HCT116 (cell line): ENCODE data around the gene FNDC3B. TPM values are rescaled to one million over a fixed set of nuclear protein-coding genes. Genes with fewer than 3 reads are reported as not detected.

Source experiments
- ATAC-seq: fragments of 200-7000 bp; cut with Tn5 transposase; 2 replicates; pipeline ENCODE4 v1.9.1; 2020; ENCODE audit warnings: mild to moderate bottlenecking, moderate library complexity
- BruUV-seq: library from RNA; stranded (reverse); fragments of 400-500 nt; replicated peaks from 2 replicates; lab custom pipeline; 2021; lab: Mats Ljungman, UMichigan
- CTCF ChIA-PET: fragments of 300-600 bp; sonication (Branson Sonifier 250); formaldehyde crosslinking; loops from one replicate; lab custom pipeline; 2021; ENCODE audit warnings: antibody characterized with exemption; lab: Charles Lee
- POLR2A ChIA-PET: fragments of 300-600, 350-600 bp; sonication (Branson Sonifier 250); formaldehyde crosslinking; loops from one replicate; lab custom pipeline; 2021; ENCODE audit warnings: antibody characterized with exemption; lab: Charles Lee
- RAD21 ChIA-PET, 2 experiments: fragments of 300-600 bp; sonication (Branson Sonifier 250); formaldehyde crosslinking; loops; one replicate each; lab custom pipeline; 2023; ENCODE audit warnings: low total read pairs in 2 of 2; ENCODE audit not compliant: uncharacterized antibody in 2 of 2, unreplicated experiment in 2 of 2, low non-redundant PET in 1 of 2; lab: Charles Lee
- DNase-seq: peaks from one replicate; pipeline ENCODE4 v3.0.0-alpha.2; 2010; ENCODE audit warnings: low read depth, low spot score
- H2AFZ ChIP-seq: fragments of 200-600 bp; shearing (Covaris generic), sonication (generic); 2 replicates; pipeline ENCODE4 v1.6.1; 2017; ENCODE audit warnings: low read depth, mixed run types, mixed read lengths, antibody characterized with exemption, low read length; ENCODE audit not compliant: poor library complexity, severe bottlenecking
- H3K27ac ChIP-seq: 2 replicates; pipeline ENCODE4 v1.5.1; 2012; ENCODE audit warnings: low read depth, low read length
- H3K27me3 ChIP-seq: fragments of 200-600 bp; sonication (generic); 2 replicates; pipeline ENCODE4 v1.6.1; 2016; ENCODE audit warnings: mixed run types, low read length, mixed read lengths; ENCODE audit not compliant: insufficient read depth
- H3K36me3 ChIP-seq, 2 experiments: fragments of 200-500 bp in 1 of 2; fragments of 200-600 bp in 1 of 2; sonication (Bioruptor generic) in 1 of 2; sonication (generic) in 1 of 2; 2 replicates each; pipeline versions ENCODE4 v1.5.1 to v1.6.1; 2014 to 2016; ENCODE audit warnings: low read length in 2 of 2, inconsistent platforms in 1 of 2, mixed read lengths in 1 of 2, mixed run types in 1 of 2; ENCODE audit not compliant: insufficient read depth in 2 of 2, control insufficient read depth in 1 of 2
- H3K4me1 ChIP-seq, 2 experiments: fragments of 200-600 bp in 1 of 2; sonication (generic) in 1 of 2; 2 replicates each; pipeline versions ENCODE4 v1.5.1 to v1.6.1; 2012 to 2017; ENCODE audit warnings: low read length in 2 of 2, inconsistent platforms in 1 of 2, mild to moderate bottlenecking in 1 of 2, mixed read lengths in 1 of 2, mixed run types in 1 of 2, moderate library complexity in 1 of 2; ENCODE audit not compliant: insufficient read depth in 2 of 2, control insufficient read depth in 1 of 2
- H3K4me2 ChIP-seq: fragments of 200-600 bp; sonication (generic); 2 replicates; pipeline ENCODE4 v1.6.1; 2017; ENCODE audit warnings: mixed run types, low read length, mixed read lengths
- H3K4me3 ChIP-seq, 2 experiments: fragments of 200-600 bp in 1 of 2; sonication (generic) in 1 of 2; replicated peaks in 1 of 2; 2 replicates each; pipeline ENCODE4 v1.5.1; 2011 to 2016; ENCODE audit warnings: low read length in 2 of 2, control low read depth in 1 of 2, low read depth in 1 of 2, mild to moderate bottlenecking in 1 of 2, mixed read lengths in 1 of 2, mixed run types in 1 of 2
- H3K79me2 ChIP-seq: fragments of 200-600 bp; sonication (generic); 2 replicates; pipeline ENCODE4 v1.6.1; 2017; ENCODE audit warnings: mild to moderate bottlenecking, mixed run types, low read length, moderate library complexity, mixed read lengths; ENCODE audit not compliant: insufficient read depth
- H3K9ac ChIP-seq: fragments of 200-600 bp; sonication (generic); 2 replicates; pipeline ENCODE4 v1.6.1; 2016; ENCODE audit warnings: low read length, mixed read lengths
- H3K9me2 ChIP-seq: fragments of 200-600 bp; sonication (generic), shearing (Covaris generic); 2 replicates; pipeline ENCODE4 v1.6.1; 2017; ENCODE audit warnings: mixed run types, mild to moderate bottlenecking, moderate library complexity; ENCODE audit not compliant: insufficient read depth
- H3K9me3 ChIP-seq, 2 experiments: fragments of 200-500 bp in 1 of 2; fragments of 200-600 bp in 1 of 2; sonication (Bioruptor generic) in 1 of 2; sonication (generic) in 1 of 2; 2 replicates each; pipeline ENCODE4 v1.6.1; 2014 to 2017; ENCODE audit warnings: low read length in 2 of 2, mixed read lengths in 2 of 2, inconsistent platforms in 1 of 2, low read depth in 1 of 2, mild to moderate bottlenecking in 1 of 2, mixed run types in 1 of 2, moderate library complexity in 1 of 2; ENCODE audit not compliant: control insufficient read depth in 1 of 2, insufficient read depth in 1 of 2
- H4K20me1 ChIP-seq: fragments of 200-600 bp; sonication (generic), shearing (Covaris generic); 2 replicates; pipeline ENCODE4 v1.6.1; 2017; ENCODE audit warnings: mixed run types, mild to moderate bottlenecking, moderate library complexity; ENCODE audit not compliant: insufficient read depth
- ATF3 ChIP-seq: IDR thresholded peaks from 2 replicates; pipeline ENCODE4 v1.6.1; 2012
- CBX3 ChIP-seq: IDR thresholded peaks from 2 replicates; pipeline ENCODE4 v1.6.1; 2012; ENCODE audit warnings: low read depth
- CEBPB ChIP-seq: IDR thresholded peaks from 2 replicates; pipeline ENCODE4 v1.6.1; 2012; ENCODE audit warnings: low read depth
- EGR1 ChIP-seq: IDR thresholded peaks from 2 replicates; pipeline ENCODE4 v1.6.1; 2012; ENCODE audit warnings: low read depth
- EZH2 ChIP-seq: fragments of 200-600 bp; sonication (generic); IDR thresholded peaks from 2 replicates; pipeline ENCODE4 v1.6.1; 2017; ENCODE audit warnings: antibody characterized with exemption, mixed run types
- REST ChIP-seq: IDR thresholded peaks from 2 replicates; pipeline ENCODE4 v1.6.1; 2012; ENCODE audit warnings: low read depth
- SIN3A ChIP-seq: IDR thresholded peaks from 2 replicates; pipeline ENCODE4 v1.6.1; 2012; ENCODE audit warnings: low read depth
- SP1 ChIP-seq: IDR thresholded peaks from 2 replicates; pipeline ENCODE4 v1.6.1; 2012; ENCODE audit warnings: low read depth
- SRF ChIP-seq: IDR thresholded peaks from 2 replicates; pipeline ENCODE4 v1.6.1; 2012; ENCODE audit warnings: low read depth
- YY1 ChIP-seq: IDR thresholded peaks from 2 replicates; pipeline ENCODE4 v1.6.1; 2011; ENCODE audit warnings: low read length, low read depth, moderate library complexity, mild to moderate bottlenecking; ENCODE audit not compliant: insufficient replicate concordance; ENCODE audit errors: extremely low read depth
- ZBTB33 ChIP-seq: IDR thresholded peaks from 2 replicates; pipeline ENCODE4 v1.6.1; 2011; ENCODE audit warnings: mild to moderate bottlenecking, low read length, moderate library complexity; ENCODE audit not compliant: insufficient replicate concordance; ENCODE audit errors: extremely low read depth
- ZFX ChIP-seq: fragments of 450-650 bp; IDR thresholded peaks from 2 replicates; pipeline ENCODE4 v1.6.1; 2017
- ZNF274 ChIP-seq: fragments of 200-500 bp; sonication (Bioruptor generic); IDR thresholded peaks from 2 replicates; pipeline ENCODE4 v1.6.1; 2014; ENCODE audit warnings: mild to moderate bottlenecking, low read depth, low read length, inconsistent platforms
- intact Hi-C: fragments of 100-400 bp; cut with micrococcal nuclease; formaldehyde crosslinking; loops from 2 replicates; pipeline ENCODE4 v1.10.0; 2022
- total RNA-seq: library from RNA; stranded (reverse); gene quantifications from one replicate; pipeline ENCODE4 v1.2.1, GENCODE V29; 2021; ENCODE audit not compliant: unreplicated experiment

The FNDC3B gene
- total RNA-seq, 1 experiment from 2014 or later: 45.7 TPM

GRCh38 chr3:172082820-172083513, 43.6 kb downstream of the FNDC3B start:
- ChIA-PET POLR2A (no interaction called here), RAD21 (no interaction called here), CTCF (no interaction called here)
- H3K27ac ChIP-seq: no peak overlapping the region
- H3K9me3 ChIP-seq: no peaks in the 10 kb centered on the region
- H3K79me2 ChIP-seq: peaks cover 60% of the 10 kb centered on the region
- 0 out of 4 replicates have a peak, but pooled peaks cover 0 to 4% of the 10 kb centered on the region in 2 experiments for H3K4me1 ChIP-seq
- no peak for ATAC-seq
- BruUV-seq: no TSS peak
- H4K20me1 ChIP-seq: no peaks in the 10 kb centered on the region; the same call in 1 of the 2 replicates
- intact Hi-C loops: no loop called here
- H3K36me3 ChIP-seq: no peaks in the 10 kb centered on the region
- H3K9me2 ChIP-seq: no peaks in the 10 kb centered on the region
- DNase-seq: no peak
- no peak overlapping the region for H3K9ac ChIP-seq
- H3K4me2 ChIP-seq: no peak overlapping the region
- H3K4me3 ChIP-seq: no peak overlapping the region
- H3K27me3 ChIP-seq: no peaks in the 10 kb centered on the region
- TF ChIP-seq SIN3A: no peak
- TF ChIP-seq EZH2: no peak
- no peak for TF ChIP-seq ZBTB33
- TF ChIP-seq SRF: no peak
- no peak for TF ChIP-seq ZNF274
- TF ChIP-seq CEBPB: no peak
- TF ChIP-seq, all 23 proteins: peak for 0
- H2AFZ ChIP-seq: no peak overlapping the region

GRCh38 chr3:172083995-172084409, 44.6 kb downstream of the FNDC3B start:
- CTCF ChIA-PET: no interaction called here
- RAD21 ChIA-PET: no interaction called here
- H2AFZ ChIP-seq: no peak overlapping the region
- BruUV-seq: no TSS peak
- H4K20me1 ChIP-seq: no peaks in the 10 kb centered on the region; the same call in 1 of the 2 replicates
- no peaks in the 10 kb centered on the region for H3K9me2 ChIP-seq
- H3K27ac ChIP-seq: no peak overlapping the region
- intact Hi-C loops: no loop called here
- peaks cover 54% of the 10 kb centered on the region for H3K79me2 ChIP-seq
- no peaks in the 10 kb centered on the region for H3K27me3 ChIP-seq
- H3K4me1 ChIP-seq: 0 out of 4 replicates have a peak, but pooled peaks cover 0 to 4% of the 10 kb centered on the region in 2 experiments
- TF ChIP-seq YY1: no peak
- no peak for TF ChIP-seq EZH2
- no peak for TF ChIP-seq SP1
- no peak for TF ChIP-seq CBX3
- TF ChIP-seq EGR1: no peak
- TF ChIP-seq CEBPB: no peak
- TF ChIP-seq SRF: no peak
- no peak for TF ChIP-seq REST
- TF ChIP-seq ATF3: no peak
- TF ChIP-seq ZFX: no peak
- TF ChIP-seq ZNF274: no peak
- no peaks in the 10 kb centered on the region for H3K36me3 ChIP-seq
- POLR2A ChIA-PET: no interaction called here
- no peaks in the 10 kb centered on the region for H3K9me3 ChIP-seq
- no peak for ATAC-seq
- no peak for DNase-seq
- H3K9ac ChIP-seq: no peak overlapping the region
- H3K4me3 ChIP-seq: no peak overlapping the region
- H3K4me2 ChIP-seq: no peak overlapping the region
